H1 (cell line): ENCODE measurements around the gene SLC39A6. TPM values are rescaled to one million over a fixed set of nuclear protein-coding genes. Genes with fewer than 3 reads are reported as not detected.

ENCODE experiments used
- CHD1 ChIP-seq: IDR thresholded peaks from 2 replicates; pipeline ENCODE4 v1.6.1; 2012; ENCODE audit warnings: low read depth, low read length, improper control_type of control experiment
- EGR1 ChIP-seq: IDR thresholded peaks from 2 replicates; pipeline ENCODE4 v1.6.1; 2011; ENCODE audit warnings: low read depth, low read length, borderline replicate concordance
- HDAC2 ChIP-seq, 2 experiments: fragments of 300-600 bp in 1 of 2; sonication (generic) in 1 of 2; IDR thresholded peaks; 2 replicates each; pipeline ENCODE4 v1.6.1; 2011 to 2012; ENCODE audit warnings: low read depth in 2 of 2, low read length in 2 of 2, mild to moderate bottlenecking in 2 of 2, moderate library complexity in 2 of 2, borderline replicate concordance in 1 of 2, inconsistent platforms in 1 of 2
- PHF8 ChIP-seq: fragments of 200-600 bp; sonication (generic); conservative IDR thresholded peaks from 2 replicates; pipeline ENCODE4 v1.7.1; 2012; ENCODE audit warnings: low read depth, mild to moderate bottlenecking, inconsistent platforms, low read length, moderate library complexity
- RFX5 ChIP-seq: IDR thresholded peaks from 2 replicates; pipeline ENCODE4 v1.6.1; 2011; ENCODE audit warnings: low read depth, low read length, improper control_type of control experiment, borderline replicate concordance
- TAF1 ChIP-seq: IDR thresholded peaks from 2 replicates; pipeline ENCODE4 v1.6.1; 2011; ENCODE audit warnings: mild to moderate bottlenecking, low read depth, low read length
- TAF7 ChIP-seq: optimal IDR thresholded peaks from 2 replicates; pipeline ENCODE3; 2011; ENCODE audit warnings: low read depth, mild to moderate bottlenecking, inconsistent platforms, low read length, moderate library complexity, borderline replicate concordance
- YY1 ChIP-seq: IDR thresholded peaks from 2 replicates; pipeline ENCODE4 v1.6.1; 2011; ENCODE audit warnings: low read depth, mild to moderate bottlenecking, low read length
- polyA plus RNA-seq, 7 experiments: library from polyadenylated mRNA; depleted of rRNA in 3 of 7; stranded (reverse) in 5 of 7; unstranded in 2 of 7; fragments of >200 nt in 5 of 7; fragments of 200-250 nt in 2 of 7; gene quantifications; 1 replicate in 5 of 7; 2 replicates in 1 of 7; 4 replicates in 1 of 7; pipeline versions ENCODE4 v1.2.1 to v1.2.3, GENCODE V29; 2011 to 2013; ENCODE audit warnings: missing spikeins in 2 of 7, mixed read lengths in 2 of 7
- total RNA-seq: library from RNA; stranded (reverse); fragmentation: NEBNext Ultra II Directional; extraction: Animal tissue kit (Norgen Biotek cat#: 25700); gene quantifications from 2 replicates; pipeline ENCODE4 v1.2.1, GENCODE V29; 2021
- TF ChIP-seq, protein P1 (sequence below): fragments of 300-600 bp; sonication (generic); IDR thresholded peaks from 2 replicates; pipeline ENCODE4 v1.7.1; 2012; ENCODE audit warnings: low read length, moderate library complexity, mild to moderate bottlenecking, inconsistent platforms; ENCODE audit not compliant: insufficient replicate concordance

Gene SLC39A6
- total and polyA plus RNA-seq, 2 of the 8 experiments (the other 6 are each of a cell fraction or from before 2014, with no cell fraction given) = 36.8 to 55.4 TPM

- TF ChIP-seq, protein P1, sequence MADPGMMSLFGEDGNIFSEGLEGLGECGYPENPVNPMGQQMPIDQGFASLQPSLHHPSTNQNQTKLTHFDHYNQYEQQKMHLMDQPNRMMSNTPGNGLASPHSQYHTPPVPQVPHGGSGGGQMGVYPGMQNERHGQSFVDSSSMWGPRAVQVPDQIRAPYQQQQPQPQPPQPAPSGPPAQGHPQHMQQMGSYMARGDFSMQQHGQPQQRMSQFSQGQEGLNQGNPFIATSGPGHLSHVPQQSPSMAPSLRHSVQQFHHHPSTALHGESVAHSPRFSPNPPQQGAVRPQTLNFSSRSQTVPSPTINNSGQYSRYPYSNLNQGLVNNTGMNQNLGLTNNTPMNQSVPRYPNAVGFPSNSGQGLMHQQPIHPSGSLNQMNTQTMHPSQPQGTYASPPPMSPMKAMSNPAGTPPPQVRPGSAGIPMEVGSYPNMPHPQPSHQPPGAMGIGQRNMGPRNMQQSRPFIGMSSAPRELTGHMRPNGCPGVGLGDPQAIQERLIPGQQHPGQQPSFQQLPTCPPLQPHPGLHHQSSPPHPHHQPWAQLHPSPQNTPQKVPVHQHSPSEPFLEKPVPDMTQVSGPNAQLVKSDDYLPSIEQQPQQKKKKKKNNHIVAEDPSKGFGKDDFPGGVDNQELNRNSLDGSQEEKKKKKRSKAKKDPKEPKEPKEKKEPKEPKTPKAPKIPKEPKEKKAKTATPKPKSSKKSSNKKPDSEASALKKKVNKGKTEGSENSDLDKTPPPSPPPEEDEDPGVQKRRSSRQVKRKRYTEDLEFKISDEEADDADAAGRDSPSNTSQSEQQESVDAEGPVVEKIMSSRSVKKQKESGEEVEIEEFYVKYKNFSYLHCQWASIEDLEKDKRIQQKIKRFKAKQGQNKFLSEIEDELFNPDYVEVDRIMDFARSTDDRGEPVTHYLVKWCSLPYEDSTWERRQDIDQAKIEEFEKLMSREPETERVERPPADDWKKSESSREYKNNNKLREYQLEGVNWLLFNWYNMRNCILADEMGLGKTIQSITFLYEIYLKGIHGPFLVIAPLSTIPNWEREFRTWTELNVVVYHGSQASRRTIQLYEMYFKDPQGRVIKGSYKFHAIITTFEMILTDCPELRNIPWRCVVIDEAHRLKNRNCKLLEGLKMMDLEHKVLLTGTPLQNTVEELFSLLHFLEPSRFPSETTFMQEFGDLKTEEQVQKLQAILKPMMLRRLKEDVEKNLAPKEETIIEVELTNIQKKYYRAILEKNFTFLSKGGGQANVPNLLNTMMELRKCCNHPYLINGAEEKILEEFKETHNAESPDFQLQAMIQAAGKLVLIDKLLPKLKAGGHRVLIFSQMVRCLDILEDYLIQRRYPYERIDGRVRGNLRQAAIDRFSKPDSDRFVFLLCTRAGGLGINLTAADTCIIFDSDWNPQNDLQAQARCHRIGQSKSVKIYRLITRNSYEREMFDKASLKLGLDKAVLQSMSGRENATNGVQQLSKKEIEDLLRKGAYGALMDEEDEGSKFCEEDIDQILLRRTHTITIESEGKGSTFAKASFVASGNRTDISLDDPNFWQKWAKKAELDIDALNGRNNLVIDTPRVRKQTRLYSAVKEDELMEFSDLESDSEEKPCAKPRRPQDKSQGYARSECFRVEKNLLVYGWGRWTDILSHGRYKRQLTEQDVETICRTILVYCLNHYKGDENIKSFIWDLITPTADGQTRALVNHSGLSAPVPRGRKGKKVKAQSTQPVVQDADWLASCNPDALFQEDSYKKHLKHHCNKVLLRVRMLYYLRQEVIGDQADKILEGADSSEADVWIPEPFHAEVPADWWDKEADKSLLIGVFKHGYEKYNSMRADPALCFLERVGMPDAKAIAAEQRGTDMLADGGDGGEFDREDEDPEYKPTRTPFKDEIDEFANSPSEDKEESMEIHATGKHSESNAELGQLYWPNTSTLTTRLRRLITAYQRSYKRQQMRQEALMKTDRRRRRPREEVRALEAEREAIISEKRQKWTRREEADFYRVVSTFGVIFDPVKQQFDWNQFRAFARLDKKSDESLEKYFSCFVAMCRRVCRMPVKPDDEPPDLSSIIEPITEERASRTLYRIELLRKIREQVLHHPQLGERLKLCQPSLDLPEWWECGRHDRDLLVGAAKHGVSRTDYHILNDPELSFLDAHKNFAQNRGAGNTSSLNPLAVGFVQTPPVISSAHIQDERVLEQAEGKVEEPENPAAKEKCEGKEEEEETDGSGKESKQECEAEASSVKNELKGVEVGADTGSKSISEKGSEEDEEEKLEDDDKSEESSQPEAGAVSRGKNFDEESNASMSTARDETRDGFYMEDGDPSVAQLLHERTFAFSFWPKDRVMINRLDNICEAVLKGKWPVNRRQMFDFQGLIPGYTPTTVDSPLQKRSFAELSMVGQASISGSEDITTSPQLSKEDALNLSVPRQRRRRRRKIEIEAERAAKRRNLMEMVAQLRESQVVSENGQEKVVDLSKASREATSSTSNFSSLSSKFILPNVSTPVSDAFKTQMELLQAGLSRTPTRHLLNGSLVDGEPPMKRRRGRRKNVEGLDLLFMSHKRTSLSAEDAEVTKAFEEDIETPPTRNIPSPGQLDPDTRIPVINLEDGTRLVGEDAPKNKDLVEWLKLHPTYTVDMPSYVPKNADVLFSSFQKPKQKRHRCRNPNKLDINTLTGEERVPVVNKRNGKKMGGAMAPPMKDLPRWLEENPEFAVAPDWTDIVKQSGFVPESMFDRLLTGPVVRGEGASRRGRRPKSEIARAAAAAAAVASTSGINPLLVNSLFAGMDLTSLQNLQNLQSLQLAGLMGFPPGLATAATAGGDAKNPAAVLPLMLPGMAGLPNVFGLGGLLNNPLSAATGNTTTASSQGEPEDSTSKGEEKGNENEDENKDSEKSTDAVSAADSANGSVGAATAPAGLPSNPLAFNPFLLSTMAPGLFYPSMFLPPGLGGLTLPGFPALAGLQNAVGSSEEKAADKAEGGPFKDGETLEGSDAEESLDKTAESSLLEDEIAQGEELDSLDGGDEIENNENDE = no peak
- TF ChIP-seq CHD1 (no peak), TAF1 (no peak), TAF7 (no peak), EGR1 (no peak), YY1 (no peak), RFX5 (no peak), PHF8 (no peak), HDAC2 (IDR thresholded peaks at IDR 0.05; ENCODE audit: borderline replicate concordance in 1 of 2, low read depth in 2 of 2, low read length in 2 of 2) (no peak)
Measured at GRCh38 chr18:36108196-36108595, 20.9 kb downstream of the SLC39A6 start (continued).
